ENCODE data around the gene WNT1. TPM values are rescaled to one million over a fixed set of nuclear protein-coding genes. Genes with fewer than 3 reads are reported as not detected.

WNT1 gene
- total RNA-seq, 4 donors from 2014 or later: not detected

DNA sequence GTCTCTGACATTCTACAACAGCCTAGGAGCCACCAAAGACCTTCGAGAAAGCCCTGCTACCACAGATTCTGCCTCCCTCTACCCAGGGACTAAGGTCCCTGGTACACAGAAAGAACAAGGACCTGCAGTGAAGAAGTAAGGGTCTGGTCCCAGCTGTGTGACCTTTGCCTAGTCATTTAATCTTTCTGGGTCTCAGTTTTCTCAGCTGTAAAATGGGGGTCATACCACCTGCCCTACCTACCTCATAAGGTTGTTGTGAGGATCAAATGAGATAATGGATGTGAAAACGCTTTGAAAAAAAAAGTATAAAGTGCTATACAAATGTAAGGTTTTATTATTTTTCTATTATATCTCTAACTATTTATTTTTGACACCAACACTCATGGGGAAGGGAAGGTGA lies 45.7 kb downstream of the WNT1 start:
- intact Hi-C loops (cut with DNase I; ENCODE audit: low total_unique reads): no loop called here
- Histone ChIP-seq H3K4me1 (peaks cover 0 to 9% (median 5%) of the 10 kb centered on the region in 4 donors), H3K27me3 (no peaks in the 10 kb centered on the region), H3K9me3 (no peaks in the 10 kb centered on the region), H3K36me3 (peaks cover 0 to 42% (median 16%) of the 10 kb centered on the region in 4 donors), H3K4me3 (no peak overlapping the region), H3K27ac (no peak overlapping the region)
- WGBS, 2 donors (ENCODE audit: low coverage in 1 of 2): 85 to 97% methylated on average over 1 to 2 of the region's 2 CpGs
- in situ Hi-C loops (cut with MboI; ENCODE audit: low pct_ligation_motif_present in 1 of 4, low pct_unique_long_range_greater_than_20kb in 1 of 4, low sequenced_read_pairs in 3 of 4): no loop called here
- TF ChIP-seq POLR2AphosphoS5 (IDR thresholded peaks at IDR 0.05) (no peak), CTCF (IDR thresholded peaks at IDR 0.05) (no peak), EP300 (IDR thresholded peaks at IDR 0.05; ENCODE audit: low read depth) (no peak), POLR2A (IDR thresholded peaks at IDR 0.05) (no peak)
- no peak for DNase-seq

GRCh38 chr12:49024543-49024942 lies 46.4 kb downstream of the WNT1 start:
- Histone ChIP-seq H3K27me3 (no peaks in the 10 kb centered on the region), H3K9me3 (no peaks in the 10 kb centered on the region), H3K4me1 (peaks cover 0 to 2% (median under 1%) of the 10 kb centered on the region in 4 donors), H3K4me3 (no peak overlapping the region), H3K27ac (no peak overlapping the region), H3K36me3 (peaks cover 0 to 46% (median 16%) of the 10 kb centered on the region in 4 donors)
- in situ Hi-C loops (cut with MboI; ENCODE audit: low pct_ligation_motif_present in 1 of 4, low pct_unique_long_range_greater_than_20kb in 1 of 4, low sequenced_read_pairs in 3 of 4) (no loop called here), intact Hi-C loops (cut with DNase I; ENCODE audit: low total_unique reads) (no loop called here)
- WGBS, 2 donors (ENCODE audit: low coverage in 1 of 2): 94% methylated on average over 12 of the region's 12 CpGs; no CpG with 5 or more reads in 1 of the 2 donors
- DNase-seq: peak; percentile 3
- TF ChIP-seq POLR2A (IDR thresholded peaks at IDR 0.05) (no peak), POLR2AphosphoS5 (IDR thresholded peaks at IDR 0.05) (no peak), CTCF (IDR thresholded peaks at IDR 0.05) (no peak), EP300 (IDR thresholded peaks at IDR 0.05; ENCODE audit: low read depth) (no peak)

GRCh38 chr12:49025463-49025862 lies 47.3 kb downstream of the WNT1 start:
- H3K36me3 ChIP-seq: peaks cover 0 to 46% (median 16%) of the 10 kb centered on the region in 4 donors
- DNase-seq: no peak
- no peaks in the 10 kb centered on the region for H3K4me1 ChIP-seq
- in situ Hi-C loops (cut with MboI; ENCODE audit: low pct_ligation_motif_present in 1 of 4, low pct_unique_long_range_greater_than_20kb in 1 of 4, low sequenced_read_pairs in 3 of 4): no loop called here
- H3K27ac ChIP-seq: no peak overlapping the region
- TF ChIP-seq CTCF (IDR thresholded peaks at IDR 0.05) (no peak), EP300 (IDR thresholded peaks at IDR 0.05; ENCODE audit: low read depth) (no peak)
- WGBS, 2 donors (ENCODE audit: low coverage in 1 of 2): 89% methylated on average over 3 to 4 of the region's 4 CpGs
- H3K4me3 ChIP-seq: no peak overlapping the region
- no peaks in the 10 kb centered on the region for H3K27me3 ChIP-seq
- H3K9me3 ChIP-seq: no peaks in the 10 kb centered on the region
- intact Hi-C loops (cut with DNase I; ENCODE audit: low total_unique reads): no loop called here

- in situ Hi-C loops (cut with MboI; ENCODE audit: low pct_ligation_motif_present in 1 of 4, low pct_unique_long_range_greater_than_20kb in 1 of 4, low sequenced_read_pairs in 3 of 4): no loop called here
- peak; percentile 6 for DNase-seq
- Histone ChIP-seq H3K27me3 (no peaks in the 10 kb centered on the region), H3K36me3 (peaks cover 0 to 46% (median 16%) of the 10 kb centered on the region in 4 donors), H3K9me3 (no peaks in the 10 kb centered on the region), H3K27ac (no peak overlapping the region), H3K4me3 (no peak overlapping the region), H3K4me1 (no peaks in the 10 kb centered on the region)
- no peak for TF ChIP-seq CTCF (IDR thresholded peaks at IDR 0.05)
- no peak for TF ChIP-seq POLR2A (IDR thresholded peaks at IDR 0.05)
- no peak for TF ChIP-seq EP300 (IDR thresholded peaks at IDR 0.05; ENCODE audit: low read depth)
- no peak for TF ChIP-seq POLR2AphosphoS5 (IDR thresholded peaks at IDR 0.05)
- 92% methylated on average over 21 of the region's 21 CpGs; no CpG with 5 or more reads in 1 of the 2 donors for WGBS, 2 donors (ENCODE audit: low coverage in 1 of 2)
- intact Hi-C loops (cut with DNase I; ENCODE audit: low total_unique reads): no loop called here
Measured at GRCh38 chr12:49026101-49026500, 48.0 kb downstream of the WNT1 start.

Data from transverse colon (tissue), 4 donors.